CD14-positive monocyte (primary cell): ENCODE results near the gene CHRNB1. TPM values are rescaled to one million over a fixed set of nuclear protein-coding genes. Genes with fewer than 3 reads are reported as not detected.

Source experiments
- DNase-seq, 3 donors: peaks; one replicate each; pipeline ENCODE4 v3.0.0-alpha.2; 2011 to 2022
- H2AFZ ChIP-seq: 2 replicates; pipeline ENCODE4 v1.6.0; 2012; ENCODE audit warnings: mild to moderate bottlenecking, low read depth, low read length, inconsistent platforms; ENCODE audit not compliant: insufficient read depth, poor library complexity, severe bottlenecking
- H3K27ac ChIP-seq, 2 donors: 1 replicate in 1 of 2; 2 replicates in 1 of 2; pipeline ENCODE4 v1.5.1; 2012 to 2013; ENCODE audit warnings: low read length in 2 of 2, control low read depth in 1 of 2, inconsistent platforms in 1 of 2, low read depth in 1 of 2, mild to moderate bottlenecking in 1 of 2
- H3K27me3 ChIP-seq, 2 donors: one replicate each; pipeline versions ENCODE4 v1.6.0 to v1.6.1; 2011 to 2013; ENCODE audit warnings: low read length in 2 of 2; ENCODE audit not compliant: control insufficient read depth in 2 of 2, insufficient read depth in 2 of 2
- H3K36me3 ChIP-seq, 2 donors: replicated peaks in 1 of 2; 1 replicate in 1 of 2; 2 replicates in 1 of 2; pipeline versions ENCODE4 v1.5.1 to v1.6.1; 2012 to 2013; ENCODE audit warnings: low read length in 2 of 2, control low read depth in 1 of 2, inconsistent platforms in 1 of 2, mild to moderate bottlenecking in 1 of 2; ENCODE audit not compliant: insufficient read depth in 2 of 2, control insufficient read depth in 1 of 2
- H3K4me1 ChIP-seq, 2 donors: 1 replicate in 1 of 2; 2 replicates in 1 of 2; pipeline versions ENCODE4 v1.5.1 to v1.6.1; 2012 to 2013; ENCODE audit warnings: low read length in 2 of 2, control low read depth in 1 of 2, inconsistent platforms in 1 of 2, mild to moderate bottlenecking in 1 of 2, moderate library complexity in 1 of 2; ENCODE audit not compliant: insufficient read depth in 2 of 2, control insufficient read depth in 1 of 2
- H3K4me2 ChIP-seq: replicated peaks from 2 replicates; pipeline ENCODE3; 2012; ENCODE audit warnings: low read length, moderate library complexity, mild to moderate bottlenecking; ENCODE audit not compliant: poor library complexity, severe bottlenecking; ENCODE audit errors: extremely low read depth
- H3K4me3 ChIP-seq, 3 experiments: fragments of 200-600 bp in 1 of 3; sonication (generic) in 1 of 3; replicated peaks in 1 of 3; 1 replicate in 2 of 3; 2 replicates in 1 of 3; pipeline ENCODE4 v1.5.1; 2011 to 2013; ENCODE audit warnings: low read length in 3 of 3, mild to moderate bottlenecking in 3 of 3, control low read depth in 2 of 3, low read depth in 2 of 3, inconsistent platforms in 1 of 3, moderate library complexity in 1 of 3
- H3K79me2 ChIP-seq: 2 replicates; pipeline ENCODE4 v1.6.0; 2012; ENCODE audit warnings: mild to moderate bottlenecking, control low read depth, inconsistent platforms, low read length, moderate library complexity; ENCODE audit not compliant: insufficient read depth
- H3K9ac ChIP-seq: 2 replicates; pipeline ENCODE4 v1.6.0; 2017; ENCODE audit warnings: low read length, mild to moderate bottlenecking; ENCODE audit not compliant: insufficient read depth, poor library complexity, severe bottlenecking
- H3K9me3 ChIP-seq, 2 donors: replicated peaks in 1 of 2; 1 replicate in 1 of 2; 2 replicates in 1 of 2; pipeline versions ENCODE4 v1.5.1 to v1.6.1; 2012 to 2013; ENCODE audit warnings: low read length in 2 of 2, control low read depth in 1 of 2; ENCODE audit not compliant: control insufficient read depth in 1 of 2, insufficient read depth in 1 of 2
- H4K20me1 ChIP-seq: 2 replicates; pipeline ENCODE4 v1.6.0; 2012; ENCODE audit warnings: mild to moderate bottlenecking, low read length, control low read depth, moderate library complexity; ENCODE audit not compliant: insufficient read depth
- H3K27ac Mint-ChIP-seq, 7 donors: one replicate each; pipeline ENCODE4 v1.8.0; 2020; ENCODE audit warnings: mild to moderate bottlenecking in 7 of 7, mixed read lengths in 7 of 7, moderate library complexity in 6 of 7, inconsistent platforms in 2 of 7
- H3K27me3 Mint-ChIP-seq, 3 donors: one replicate each; pipeline ENCODE4 v1.8.0; 2021 to 2022; ENCODE audit warnings: low read depth in 3 of 3, mild to moderate bottlenecking in 3 of 3, mixed read lengths in 3 of 3, moderate library complexity in 3 of 3, inconsistent platforms in 1 of 3
- H3K36me3 Mint-ChIP-seq, 2 donors: one replicate each; pipeline ENCODE4 v1.8.0; 2020; ENCODE audit warnings: mixed read lengths in 2 of 2, inconsistent platforms in 1 of 2, mild to moderate bottlenecking in 1 of 2
- H3K4me1 Mint-ChIP-seq: one replicate; pipeline ENCODE4 v1.8.0; 2020; ENCODE audit warnings: mild to moderate bottlenecking, mixed read lengths
- H3K4me3 Mint-ChIP-seq, 2 donors: one replicate each; pipeline ENCODE4 v1.8.0; 2020; ENCODE audit warnings: mild to moderate bottlenecking in 2 of 2, mixed read lengths in 2 of 2, moderate library complexity in 1 of 2
- H3K9me3 Mint-ChIP-seq, 7 donors: one replicate each; pipeline ENCODE4 v1.8.0; 2020 to 2022; ENCODE audit warnings: mixed read lengths in 7 of 7, mild to moderate bottlenecking in 6 of 7, moderate library complexity in 6 of 7, inconsistent platforms in 2 of 7
- CTCF ChIP-seq: fragments of 200-600 bp; IDR thresholded peaks from one replicate; pipeline ENCODE4 v1.8.0; 2022; ENCODE audit warnings: antibody characterized with exemption, mild to moderate bottlenecking
- WGBS: methylation state at CpG from one replicate; pipeline ENCODE4 v1.1.5; 2013; ENCODE audit warnings: missing lambda C conversion rate; ENCODE audit not compliant: insufficient coverage; 5-methylcytosine and 5-hydroxymethylcytosine counted together
- intact Hi-C, 2 donors: fragments of 100-400 bp; cut with micrococcal nuclease; formaldehyde crosslinking; loops; one replicate each; pipeline versions ENCODE4 v1.15.0 to v1.15.1; 2023
- polyA plus RNA-seq, 3 donors: library from polyadenylated mRNA; depleted of rRNA in 1 of 3; unstranded in 2 of 3; stranded (reverse) in 1 of 3; fragments of 300-500 nt in 2 of 3; fragments of >200 nt in 1 of 3; fragmentation: Illumina TruSeq in 2 of 3; gene quantifications; 1 replicate in 2 of 3; 2 replicates in 1 of 3; pipeline ENCODE4 v1.2.3, GENCODE V29; 2012 to 2021

The CHRNB1 gene
- polyA plus RNA-seq, 3 donors = 9.3 to 15.7 (median 14.7) TPM

- peaks cover 52 to 94% of the 10 kb centered on the region in 2 donors for H3K27me3 ChIP-seq
- H3K79me2 ChIP-seq = no peaks in the 10 kb centered on the region
- peaks cover 0 to 21% of the 10 kb centered on the region in 2 donors for H3K9me3 ChIP-seq
- H3K4me3 Mint-ChIP-seq = no peak overlapping the region
- peaks cover 5% of the 10 kb centered on the region for H4K20me1 ChIP-seq
- H3K4me1 Mint-ChIP-seq = peaks cover 38% of the 10 kb centered on the region
- H3K36me3 ChIP-seq = no peaks in the 10 kb centered on the region
- H3K27ac ChIP-seq = no peak overlapping the region
- H3K4me3 ChIP-seq = no peak overlapping the region
- H3K4me2 ChIP-seq = no peak overlapping the region
- no peak for TF ChIP-seq CTCF
- no peak overlapping the region for H3K27ac Mint-ChIP-seq
- H3K36me3 Mint-ChIP-seq = peaks cover 12 to 16% of the 10 kb centered on the region in 2 donors
- no peak overlapping the region for H3K9ac ChIP-seq
- WGBS = 100% methylated on average over 2 of the region's 7 CpGs
- H3K9me3 Mint-ChIP-seq = peaks cover 0 to 27% (median 10%) of the 10 kb centered on the region in 7 donors
- peaks cover 82 to 98% (median 95%) of the 10 kb centered on the region in 3 donors for H3K27me3 Mint-ChIP-seq
- peaks cover 32 to 39% of the 10 kb centered on the region in 2 donors for H3K4me1 ChIP-seq
- intact Hi-C loops = no loop called here
- no peak for DNase-seq
- no peak overlapping the region for H2AFZ ChIP-seq
Measured at GRCh38 chr17:7443499-7444485, 1.1 kb upstream of the CHRNB1 start.

- peak overlapping the region; percentile 78 to 94 for H3K4me3 Mint-ChIP-seq
- H3K27me3 ChIP-seq = peaks cover 37 to 79% of the 10 kb centered on the region in 2 donors
- intact Hi-C loops = no loop called here
Measured at GRCh38 chr17:7445619-7445968, 733 bp downstream of the CHRNB1 start.

More at GRCh38 chr17:7445619-7445968, 733 bp downstream of the CHRNB1 start:
- Mint-ChIP-seq H3K9me3 (peaks cover 0 to 15% (median 5%) of the 10 kb centered on the region in 7 donors), H3K27ac (peak overlapping the region in 2 of 7 donors; percentile 30 to 66), H3K27me3 (peaks cover 74 to 89% (median 85%) of the 10 kb centered on the region in 3 donors), H3K36me3 (peaks cover 10 to 13% of the 10 kb centered on the region in 2 donors), H3K4me1 (peaks cover 23% of the 10 kb centered on the region)
- H3K9ac ChIP-seq = no peak overlapping the region
- H3K4me3 ChIP-seq = peak overlapping the region; percentile 9 to 72 (median 44)
- no peaks in the 10 kb centered on the region for H3K79me2 ChIP-seq
- H3K4me2 ChIP-seq = peak overlapping the region; percentile 80
- whole genome bisulfite sequencing = 5% methylated on average over 10 of the region's 16 CpGs
- DNase-seq = no peak
- peak overlapping the region; percentile 76 for H2AFZ ChIP-seq
- no peaks in the 10 kb centered on the region for H4K20me1 ChIP-seq
- peaks cover 19 to 21% of the 10 kb centered on the region in 2 donors for H3K4me1 ChIP-seq
- TF ChIP-seq CTCF = no peak
- no peak overlapping the region for H3K27ac ChIP-seq
- H3K9me3 ChIP-seq = peaks cover 0 to 9% of the 10 kb centered on the region in 2 donors
- no peaks in the 10 kb centered on the region for H3K36me3 ChIP-seq
